Measurements from ENCODE around the gene TMIGD2. TPM values are rescaled to one million over a fixed set of nuclear protein-coding genes. Genes with fewer than 3 reads are reported as not detected.
"Not testable (repeated sequence)": the region's sequence is repeated elsewhere in the genome, so short reads cannot be mapped to it uniquely, and the experiment has no call there.

The TMIGD2 gene
- polyA plus RNA-seq (2011; rRNA removed) = not detected in 2 replicates
- polyA minus RNA-seq (2011; rRNA and poly(A)+ RNA removed) = not detected in 2 replicates

- DNase-seq (ENCODE audit: low read depth) = no peak
- ChIA-PET CTCF (no interaction called here), POLR2A (no interaction called here)
- no peaks in the 10 kb centered on the region for H3K27me3 ChIP-seq (ENCODE audit: control insufficient read depth, insufficient read depth, low read length)
- no peaks in the 10 kb centered on the region for H3K36me3 ChIP-seq (ENCODE audit: control insufficient read depth, insufficient read depth, low read length)
- TF ChIP-seq CTCF (IDR thresholded peaks at IDR 0.05; ENCODE audit: insufficient read depth, low read depth, low read length) = no peak
- H3K4me3 ChIP-seq (ENCODE audit: low read depth, low read length) = no peak within 1 kb of the TSS
These were observed at the start of gene TMIGD2 for GRCh38 chr19:4302243-4302640. TSS of gene TMIGD2 (minus strand) at chr19:4302389. CDS start at chr19:4302385, 4 bp downstream.

GRCh38 chr19:4350726-4351125, 48.5 kb upstream of the TMIGD2 start:
- POLR2A ChIA-PET = no interaction called here
- DNase-seq (ENCODE audit: low read depth) = no peak
- no peak for TF ChIP-seq CTCF (IDR thresholded peaks at IDR 0.05; ENCODE audit: insufficient read depth, low read depth, low read length)
- no peaks in the 10 kb centered on the region for H3K27me3 ChIP-seq (ENCODE audit: control insufficient read depth, insufficient read depth, low read length)
- H3K4me3 ChIP-seq (ENCODE audit: low read depth, low read length) = no peak overlapping the region
- CTCF ChIA-PET = interaction anchor here (4.1 kb wide), 1 partner anchor 13 kb away, joined by 49 read pairs; no protein-coding TSS in a partner anchor
- H3K36me3 ChIP-seq (ENCODE audit: control insufficient read depth, insufficient read depth, low read length) = peaks cover 1% of the 10 kb centered on the region; the same call in 1 of the 2 replicates

GRCh38 chr19:4350111-4350510, 47.9 kb upstream of the TMIGD2 start:
- no peak for TF ChIP-seq CTCF (IDR thresholded peaks at IDR 0.05; ENCODE audit: insufficient read depth, low read depth, low read length)
- POLR2A ChIA-PET = no interaction called here
- DNase-seq (ENCODE audit: low read depth) = no peak
- no peaks in the 10 kb centered on the region for H3K27me3 ChIP-seq (ENCODE audit: control insufficient read depth, insufficient read depth, low read length)
- CTCF ChIA-PET = no interaction called here
- peaks cover 1% of the 10 kb centered on the region; the same call in 1 of the 2 replicates for H3K36me3 ChIP-seq (ENCODE audit: control insufficient read depth, insufficient read depth, low read length)
- no peak overlapping the region for H3K4me3 ChIP-seq (ENCODE audit: low read depth, low read length)

- POLR2A ChIA-PET; H3K4me3 ChIP-seq (ENCODE audit: low read depth, low read length); H3K36me3 ChIP-seq (ENCODE audit: control insufficient read depth, insufficient read depth, low read length); H3K27me3 ChIP-seq (ENCODE audit: control insufficient read depth, insufficient read depth, low read length); CTCF ChIA-PET; DNase-seq (ENCODE audit: low read depth): not testable (repeated sequence)
These were observed 47.0 kb upstream of the TMIGD2 start for GRCh38 chr19:4349225-4349624.

GRCh38 chr19:4347521-4347920, 45.3 kb upstream of the TMIGD2 start:
- H3K4me3 ChIP-seq (ENCODE audit: low read depth, low read length) = no peak overlapping the region
- 0 out of 2 replicates have a peak, but pooled peaks cover 1% of the 10 kb centered on the region for H3K36me3 ChIP-seq (ENCODE audit: control insufficient read depth, insufficient read depth, low read length)
- ChIA-PET POLR2A (no interaction called here), CTCF (no interaction called here)
- no peak for DNase-seq (ENCODE audit: low read depth)
- no peaks in the 10 kb centered on the region for H3K27me3 ChIP-seq (ENCODE audit: control insufficient read depth, insufficient read depth, low read length)
- TF ChIP-seq CTCF (IDR thresholded peaks at IDR 0.05; ENCODE audit: insufficient read depth, low read depth, low read length) = no peak

- CTCF ChIA-PET = no interaction called here
- POLR2A ChIA-PET = no interaction called here
- Histone ChIP-seq H3K27me3 (ENCODE audit: control insufficient read depth, insufficient read depth, low read length) (no peaks in the 10 kb centered on the region), H3K4me3 (ENCODE audit: low read depth, low read length) (no peak overlapping the region), H3K36me3 (ENCODE audit: control insufficient read depth, insufficient read depth, low read length) (0 out of 2 replicates have a peak, but pooled peaks cover 1% of the 10 kb centered on the region)
- DNase-seq (ENCODE audit: low read depth) = no peak
- no peak for TF ChIP-seq CTCF (IDR thresholded peaks at IDR 0.05; ENCODE audit: insufficient read depth, low read depth, low read length)
These were observed 43.8 kb upstream of the TMIGD2 start for GRCh38 chr19:4346020-4346383.
